Coronary artery (tissue), 2 donors: ENCODE data around the gene ATP2B3.

ENCODE experiments used
- DNase-seq: peaks from one replicate; pipeline ENCODE4 v3.0.0-alpha.2; 2017; ENCODE audit warnings: low spot score
- H3K27ac ChIP-seq, 2 donors: fragments of 200-600 bp; sonication (generic); one replicate each; pipeline ENCODE4 v1.5.1; 2016 to 2019
- H3K4me3 ChIP-seq: fragments of 200-600 bp; sonication (generic); 2 replicates; pipeline ENCODE4 v1.5.1; 2016; ENCODE audit warnings: mild to moderate bottlenecking, moderate library complexity
- CTCF ChIP-seq: fragments of 200-600 bp; sonication (generic); IDR thresholded peaks from one replicate; pipeline ENCODE4 v1.5.1; 2019; ENCODE audit warnings: antibody characterized with exemption

ATP2B3 gene

GRCh38 chrX:153592091-153592833, 74.8 kb downstream of the ATP2B3 start:
- H3K27ac ChIP-seq: no peak overlapping the region
- no peak for TF ChIP-seq CTCF
- H3K4me3 ChIP-seq: no peak overlapping the region
- no peak for DNase-seq

- DNase-seq: no peak
- TF ChIP-seq CTCF: no peak
- Histone ChIP-seq H3K4me3 (no peak overlapping the region), H3K27ac (no peak overlapping the region)
Measured at GRCh38 chrX:153592966-153593688, 75.7 kb downstream of the ATP2B3 start.

- TF ChIP-seq CTCF: no peak
- no peak overlapping the region for H3K4me3 ChIP-seq
- DNase-seq: no peak
- H3K27ac ChIP-seq: no peak overlapping the region
Measured at GRCh38 chrX:153593811-153594500, 76.5 kb downstream of the ATP2B3 start.

GRCh38 chrX:153595387-153595786, 77.9 kb downstream of the ATP2B3 start:
- Histone ChIP-seq H3K4me3 (no peak overlapping the region), H3K27ac (no peak overlapping the region)
- TF ChIP-seq CTCF: no peak
- DNase-seq: no peak

GRCh38 chrX:153595859-153596857, 78.7 kb downstream of the ATP2B3 start:
- Histone ChIP-seq H3K4me3 (no peak overlapping the region), H3K27ac (no peak overlapping the region)
- no peak for TF ChIP-seq CTCF
- DNase-seq: no peak

- TF ChIP-seq CTCF: no peak
- no peak overlapping the region for H3K27ac ChIP-seq
- no peak overlapping the region for H3K4me3 ChIP-seq
Measured at GRCh38 chrX:153596981-153597750, 79.7 kb downstream of the ATP2B3 start.

More at GRCh38 chrX:153596981-153597750, 79.7 kb downstream of the ATP2B3 start:
- no peak for DNase-seq
